Effector memory CD8-positive, alpha-beta T cell (primary cell): ENCODE data around the gene PDZRN3.

Experiments used
- ATAC-seq: fragments of 150-1000 bp; cut with Tn5 transposase; replicated peaks from 2 replicates; pipeline ENCODE4 v1.10.0; 2021; ENCODE audit warnings: mild to moderate bottlenecking, moderate library complexity
- DNase-seq, 3 experiments: peaks; one replicate each; pipeline ENCODE4 v3.0.0; 2021
- H3K27ac Mint-ChIP-seq, 2 donors: one replicate each; pipeline ENCODE4 v1.8.0; 2022; ENCODE audit warnings: mild to moderate bottlenecking in 2 of 2, mixed read lengths in 2 of 2, moderate library complexity in 2 of 2
- H3K27me3 Mint-ChIP-seq, 2 donors: one replicate each; pipeline ENCODE4 v1.8.0; 2022; ENCODE audit warnings: mixed read lengths in 2 of 2
- H3K36me3 Mint-ChIP-seq: one replicate; pipeline ENCODE4 v1.8.0; 2022; ENCODE audit warnings: mild to moderate bottlenecking, moderate library complexity, mixed read lengths; ENCODE audit not compliant: insufficient read depth
- H3K4me1 Mint-ChIP-seq, 2 donors: one replicate each; pipeline ENCODE4 v1.8.0; 2022; ENCODE audit warnings: low read depth in 2 of 2, mixed read lengths in 2 of 2
- H3K4me3 Mint-ChIP-seq, 2 donors: one replicate each; pipeline ENCODE4 v1.8.0; 2022; ENCODE audit warnings: mild to moderate bottlenecking in 2 of 2, mixed read lengths in 2 of 2, moderate library complexity in 2 of 2
- H3K9me3 Mint-ChIP-seq, 2 donors: one replicate each; pipeline ENCODE4 v1.8.0; 2022; ENCODE audit warnings: mixed read lengths in 2 of 2

The PDZRN3 gene

DNA sequence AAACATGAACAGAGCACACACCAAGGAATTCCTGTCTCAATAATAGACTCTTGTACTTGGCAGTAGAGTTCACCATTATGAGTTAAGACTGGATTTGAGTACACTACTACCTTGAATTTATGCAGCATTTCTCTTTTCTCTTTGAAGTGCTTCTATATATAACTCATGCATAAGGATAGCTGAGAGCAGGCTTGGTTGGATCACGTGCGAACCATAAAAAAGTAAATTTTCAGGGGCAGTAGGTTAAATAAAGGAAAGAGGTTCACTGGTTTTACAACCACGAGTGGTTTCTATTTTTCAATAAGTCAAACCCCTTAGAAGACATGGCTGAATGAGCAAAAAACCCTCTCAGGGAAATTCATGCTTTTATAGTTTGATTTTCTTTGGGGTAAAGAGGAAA lies 28.6 kb upstream of the PDZRN3 start:
- no peaks in the 10 kb centered on the region for H3K4me1 Mint-ChIP-seq
- ATAC-seq, result no peak
- no peak overlapping the region for H3K4me3 Mint-ChIP-seq
- no peak overlapping the region for H3K27ac Mint-ChIP-seq
- DNase-seq, result no peak
- H3K9me3 Mint-ChIP-seq, result peaks cover 0 to 4% of the 10 kb centered on the region in 2 donors
- H3K27me3 Mint-ChIP-seq, result no peaks in the 10 kb centered on the region
- no peaks in the 10 kb centered on the region for H3K36me3 Mint-ChIP-seq

DNA sequence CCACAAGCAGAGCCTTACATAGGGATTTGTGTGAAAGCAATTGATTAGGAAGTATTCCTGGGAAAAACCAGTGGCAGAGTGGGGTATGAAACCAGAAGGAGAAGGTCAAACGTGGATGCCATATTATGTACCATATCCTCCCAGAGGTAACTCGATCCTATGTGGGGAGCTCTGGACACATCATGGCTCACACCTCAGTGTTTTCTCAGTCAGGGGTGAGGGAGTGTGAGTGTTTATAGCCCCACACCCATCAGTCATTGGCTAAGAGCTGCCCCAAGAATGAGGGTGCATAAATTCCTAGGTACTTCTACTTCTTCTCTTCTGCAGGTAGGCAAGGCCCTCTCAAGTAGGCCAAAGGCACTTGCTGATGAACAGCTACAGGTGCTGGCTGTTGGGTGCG lies 28.2 kb upstream of the PDZRN3 start:
- Mint-ChIP-seq H3K9me3 (peaks cover 0 to 4% of the 10 kb centered on the region in 2 donors), H3K36me3 (no peaks in the 10 kb centered on the region), H3K27me3 (no peaks in the 10 kb centered on the region), H3K4me1 (no peaks in the 10 kb centered on the region), H3K4me3 (no peak overlapping the region), H3K27ac (no peak overlapping the region)
- DNase-seq (no peak), ATAC-seq (no peak)

DNA sequence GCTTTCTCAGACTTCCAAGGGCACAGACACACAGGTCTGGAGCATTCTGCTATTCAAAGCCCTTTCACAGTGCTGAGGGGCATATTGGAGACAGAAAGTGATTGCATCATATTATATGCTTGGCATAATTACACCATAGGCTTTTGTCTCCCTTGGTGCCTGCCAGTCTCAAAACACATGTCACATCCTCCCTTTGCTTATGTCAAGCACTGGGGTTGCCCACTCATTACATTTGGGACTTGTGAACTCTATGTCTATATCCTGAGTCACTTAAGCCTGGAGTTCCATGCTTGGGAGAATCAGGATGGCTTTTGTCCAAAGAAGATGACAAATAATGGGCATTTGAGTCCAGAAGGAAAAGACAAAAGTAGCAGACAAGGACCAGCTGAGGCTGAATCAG lies 12.3 kb upstream of the PDZRN3 start:
- Mint-ChIP-seq H3K4me1 (no peaks in the 10 kb centered on the region), H3K27ac (no peak overlapping the region), H3K36me3 (no peaks in the 10 kb centered on the region), H3K4me3 (no peak overlapping the region), H3K27me3 (no peaks in the 10 kb centered on the region), H3K9me3 (peaks cover 0 to 2% of the 10 kb centered on the region in 2 donors)
- no peak for ATAC-seq
- DNase-seq, result no peak

DNA sequence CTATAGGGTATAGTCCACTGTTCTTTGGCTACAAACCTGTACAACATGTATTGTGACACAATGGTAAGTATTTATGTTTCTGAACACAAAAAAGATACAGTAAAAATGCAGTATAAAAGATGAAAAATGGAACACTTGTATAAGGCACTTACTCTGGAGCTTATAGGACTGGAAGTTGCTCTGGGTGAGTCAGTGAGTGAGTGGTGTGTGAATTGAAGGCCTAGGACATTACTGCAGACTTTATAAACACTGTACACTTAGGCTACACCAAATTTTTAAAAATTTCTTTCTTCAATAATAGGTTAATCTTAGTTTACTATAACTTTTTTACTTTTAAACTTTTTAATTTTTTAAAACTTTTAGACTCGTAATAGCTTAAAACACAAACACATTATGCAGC lies 10.5 kb upstream of the PDZRN3 start:
- ATAC-seq (no peak), DNase-seq (no peak)
- Mint-ChIP-seq H3K36me3 (no peaks in the 10 kb centered on the region), H3K27ac (no peak overlapping the region), H3K9me3 (no peaks in the 10 kb centered on the region), H3K4me1 (no peaks in the 10 kb centered on the region), H3K27me3 (no peaks in the 10 kb centered on the region), H3K4me3 (no peak overlapping the region)

DNA sequence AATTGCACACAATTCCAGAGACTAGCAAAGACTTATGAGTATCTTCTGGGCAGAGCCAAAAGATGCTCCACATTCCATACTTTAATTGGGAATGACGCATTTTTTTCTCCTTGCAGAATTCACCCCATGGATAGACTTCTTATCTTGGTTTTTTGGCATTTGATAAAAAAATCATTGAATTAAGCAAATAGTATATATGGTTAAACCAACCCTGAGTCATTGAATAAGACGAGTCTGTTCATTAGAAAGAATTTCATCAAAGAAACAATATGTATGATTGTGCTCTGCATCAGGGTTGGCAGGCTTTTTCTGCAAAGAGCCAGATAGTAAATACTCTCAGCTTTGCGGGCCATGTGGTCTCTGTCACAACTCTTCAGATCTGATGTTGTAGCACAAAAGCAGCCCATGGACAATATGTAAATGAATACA lies 9.2 kb upstream of the PDZRN3 start:
- Mint-ChIP-seq H3K36me3 (no peaks in the 10 kb centered on the region), H3K27me3 (no peaks in the 10 kb centered on the region), H3K4me3 (no peak overlapping the region), H3K27ac (no peak overlapping the region), H3K4me1 (no peaks in the 10 kb centered on the region), H3K9me3 (peaks cover 0 to 1% of the 10 kb centered on the region in 2 donors)
- ATAC-seq (no peak), DNase-seq (no peak)

DNA sequence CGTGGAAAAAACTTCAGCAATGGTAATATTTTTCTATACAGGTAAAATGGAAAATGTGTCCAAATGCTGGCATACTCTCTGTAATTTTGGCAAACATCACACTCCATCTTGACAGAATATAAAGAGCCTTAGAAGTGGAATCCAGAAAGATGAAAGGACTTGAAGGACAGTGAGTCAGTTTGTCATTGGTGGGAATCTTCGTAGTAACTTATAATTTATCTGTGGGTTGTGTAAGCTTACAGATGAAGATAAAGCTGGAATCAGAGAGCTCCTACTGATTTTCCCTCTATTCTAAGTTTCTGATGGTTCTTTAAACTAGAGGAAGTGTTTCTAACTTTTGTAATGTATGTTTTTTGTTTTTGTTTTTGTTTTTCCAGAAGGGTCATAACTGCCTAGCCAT lies 8.7 kb upstream of the PDZRN3 start:
- no peaks in the 10 kb centered on the region for H3K4me1 Mint-ChIP-seq
- no peak overlapping the region for H3K27ac Mint-ChIP-seq
- no peak overlapping the region for H3K4me3 Mint-ChIP-seq
- peaks cover 0 to 1% of the 10 kb centered on the region in 2 donors for H3K9me3 Mint-ChIP-seq
- H3K27me3 Mint-ChIP-seq, result no peaks in the 10 kb centered on the region
- ATAC-seq (no peak), DNase-seq (no peak)
- no peaks in the 10 kb centered on the region for H3K36me3 Mint-ChIP-seq

DNA sequence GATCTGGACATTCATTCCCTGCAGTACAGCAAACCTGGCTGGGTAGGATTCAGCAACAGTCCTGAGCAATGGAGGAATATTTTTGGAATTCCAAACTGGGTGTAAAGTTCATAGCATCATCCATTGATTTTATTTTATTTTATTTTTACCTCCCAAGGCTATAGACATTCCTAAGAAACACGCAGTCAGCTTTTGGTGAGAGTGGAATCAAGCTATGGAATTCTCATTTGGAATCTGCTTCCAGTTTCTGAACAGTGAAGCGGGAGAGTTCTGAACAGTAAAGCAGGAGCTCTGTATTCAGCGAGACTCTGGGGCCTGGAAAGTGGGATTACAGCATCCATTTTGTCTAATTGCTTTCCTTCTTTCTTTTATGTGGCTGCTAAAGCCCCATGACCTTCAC lies 1.4 kb upstream of the PDZRN3 start:
- Mint-ChIP-seq H3K4me1 (no peaks in the 10 kb centered on the region), H3K36me3 (no peaks in the 10 kb centered on the region), H3K9me3 (peaks cover 0 to 1% of the 10 kb centered on the region in 2 donors), H3K27me3 (no peaks in the 10 kb centered on the region), H3K4me3 (no peak overlapping the region), H3K27ac (no peak overlapping the region)
- no peak for ATAC-seq
- DNase-seq, result no peak

DNA sequence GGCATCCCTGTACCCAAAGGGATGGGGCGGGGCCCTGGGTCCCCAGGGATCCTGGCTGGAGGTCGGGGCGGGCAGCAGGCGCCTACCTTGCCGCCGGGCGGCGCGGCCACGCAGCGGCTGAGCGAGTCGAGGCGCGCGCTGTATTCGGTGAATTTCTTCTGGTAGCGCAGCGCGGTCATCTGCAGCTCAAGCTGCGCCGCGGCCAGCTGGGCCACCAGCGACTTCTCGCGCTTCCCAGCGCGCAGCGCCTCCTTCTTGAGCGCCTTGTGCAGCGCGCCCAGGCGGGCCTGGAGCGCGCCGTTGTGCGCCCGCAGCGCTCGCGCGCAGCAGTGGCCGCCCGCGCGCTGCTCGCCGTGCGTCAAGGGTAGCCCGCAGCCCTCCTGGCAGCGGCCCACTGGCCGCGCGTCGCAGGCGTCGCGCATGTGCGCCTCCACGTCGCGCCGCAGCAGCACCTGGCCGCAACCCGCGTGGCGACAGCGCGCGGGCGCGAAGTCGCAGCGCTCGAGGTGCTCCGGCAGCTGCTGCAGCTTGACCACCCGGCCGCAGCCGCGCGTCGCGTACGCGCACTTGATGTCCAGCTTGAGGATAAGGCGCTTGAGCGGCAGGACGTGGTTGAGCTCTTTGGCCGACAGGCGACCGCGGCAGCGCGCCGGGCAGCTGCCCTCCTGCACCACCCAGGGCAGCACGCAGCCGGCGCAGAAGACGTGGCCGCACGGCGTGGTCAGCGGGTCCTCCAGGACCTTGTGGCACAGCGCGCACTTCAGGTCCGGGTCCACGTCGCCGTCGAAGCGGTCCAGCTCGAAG lies 522 bp downstream of the PDZRN3 start:
- Mint-ChIP-seq H3K4me1 (no peaks in the 10 kb centered on the region), H3K27me3 (no peaks in the 10 kb centered on the region), H3K36me3 (no peaks in the 10 kb centered on the region), H3K9me3 (peaks cover 0 to 4% of the 10 kb centered on the region in 2 donors), H3K4me3 (no peak overlapping the region), H3K27ac (no peak overlapping the region)
- no peak for DNase-seq
- ATAC-seq, result no peak

DNA sequence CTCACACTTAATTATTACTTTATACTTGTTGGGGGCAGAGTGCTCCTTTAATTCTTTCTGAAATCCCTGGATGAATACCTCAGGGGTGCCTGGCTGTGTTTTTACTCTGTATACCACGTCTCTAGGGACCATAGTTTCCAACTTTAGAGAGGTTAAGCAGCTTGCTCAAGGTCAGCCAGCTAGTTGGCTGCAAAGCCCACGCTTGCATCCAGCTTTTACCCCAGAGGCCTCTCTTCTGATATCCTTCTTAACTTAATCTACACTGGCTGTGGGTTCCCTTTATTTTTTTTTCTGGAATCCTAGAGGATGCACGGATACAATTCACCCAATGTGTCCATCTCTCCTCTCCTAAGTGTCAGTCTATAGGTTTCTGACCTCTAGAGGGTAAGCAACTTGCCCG lies 1.4 kb downstream of the PDZRN3 start:
- Mint-ChIP-seq H3K36me3 (no peaks in the 10 kb centered on the region), H3K27ac (no peak overlapping the region), H3K27me3 (no peaks in the 10 kb centered on the region), H3K9me3 (peaks cover 0 to 3% of the 10 kb centered on the region in 2 donors), H3K4me1 (no peaks in the 10 kb centered on the region), H3K4me3 (no peak overlapping the region)
- ATAC-seq, result no peak
- DNase-seq, result no peak

DNA sequence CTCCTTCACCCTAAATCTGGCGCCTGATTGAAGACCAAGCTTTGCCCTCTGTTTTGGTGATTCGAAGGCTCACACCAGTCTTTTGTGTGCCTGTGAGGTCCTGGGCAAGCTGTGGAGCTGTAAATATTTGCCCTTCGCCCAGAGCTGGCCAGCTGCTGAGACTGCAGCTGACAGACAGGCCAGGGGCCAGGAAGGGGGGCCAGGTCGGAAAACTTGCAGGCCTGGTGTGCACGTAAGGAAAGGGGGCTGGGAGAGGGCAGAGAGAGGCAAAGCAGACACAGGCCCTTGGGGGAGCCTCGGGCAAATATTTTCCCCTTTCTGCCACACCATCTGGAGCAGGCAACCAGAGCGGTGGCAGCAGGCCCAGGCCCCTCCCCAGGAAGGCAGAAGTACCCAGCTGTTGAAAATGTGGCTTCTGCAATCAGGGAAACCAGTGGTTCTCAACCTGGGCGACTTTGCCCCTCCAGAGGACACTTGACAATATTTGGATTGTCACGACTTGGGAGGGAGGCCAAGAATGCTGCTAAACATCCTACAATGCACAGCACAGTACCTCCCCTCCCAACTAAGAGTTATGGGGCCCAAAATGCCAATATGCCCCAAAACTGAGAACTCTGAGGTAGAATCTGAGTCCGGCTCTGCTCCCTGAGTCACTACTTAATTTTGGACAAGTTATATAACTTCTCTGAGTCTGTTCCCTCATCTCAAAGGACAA lies 2.5 kb downstream of the PDZRN3 start:
- Mint-ChIP-seq H3K4me1 (no peaks in the 10 kb centered on the region), H3K27ac (no peak overlapping the region), H3K9me3 (peaks cover 0 to 3% of the 10 kb centered on the region in 2 donors), H3K36me3 (no peaks in the 10 kb centered on the region), H3K4me3 (no peak overlapping the region), H3K27me3 (no peaks in the 10 kb centered on the region)
- ATAC-seq (no peak), DNase-seq (no peak)

DNA sequence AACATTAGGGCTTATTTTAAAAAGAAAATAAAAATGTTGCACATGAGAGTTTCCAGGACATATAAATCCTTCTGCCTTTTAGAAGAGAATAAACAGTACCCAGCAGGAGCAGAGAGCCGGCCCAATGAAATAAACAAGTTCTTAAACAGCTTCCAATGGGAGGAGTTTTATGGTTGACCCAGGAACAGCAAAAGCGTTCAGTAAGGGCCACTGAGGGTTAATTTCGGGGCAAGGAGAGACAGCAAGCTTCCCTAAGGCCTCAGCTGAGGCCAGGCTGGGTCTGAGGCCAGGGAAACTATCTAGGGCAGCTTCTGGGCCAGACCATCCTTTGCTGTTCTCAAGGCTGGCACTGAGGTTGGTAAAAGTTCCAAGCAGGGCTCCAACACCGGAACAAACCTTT lies 3.4 kb downstream of the PDZRN3 start:
- no peaks in the 10 kb centered on the region for H3K27me3 Mint-ChIP-seq
- H3K9me3 Mint-ChIP-seq, result peaks cover 0 to 3% of the 10 kb centered on the region in 2 donors
- DNase-seq (no peak), ATAC-seq (no peak)
- no peaks in the 10 kb centered on the region for H3K36me3 Mint-ChIP-seq
- no peak overlapping the region for H3K27ac Mint-ChIP-seq
- H3K4me1 Mint-ChIP-seq, result no peaks in the 10 kb centered on the region
- no peak overlapping the region for H3K4me3 Mint-ChIP-seq

DNA sequence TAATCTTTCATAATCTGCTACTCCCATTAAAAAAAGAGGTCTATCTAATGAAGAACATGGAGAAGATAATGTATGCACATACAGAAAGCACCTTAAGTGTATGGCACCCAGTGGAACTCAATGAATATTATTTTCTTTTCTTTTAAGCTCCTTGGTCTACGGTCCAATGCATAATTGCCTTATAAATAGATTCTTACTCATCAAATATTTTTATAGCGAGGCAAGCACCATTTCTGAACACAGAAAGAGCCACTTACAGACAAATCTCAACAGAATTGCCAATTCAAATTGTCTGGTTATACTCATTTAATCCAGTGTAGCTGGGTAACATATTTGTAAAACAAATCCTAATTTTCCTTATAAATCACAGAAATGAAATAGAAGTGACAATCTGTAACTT lies 6.3 kb downstream of the PDZRN3 start:
- no peak overlapping the region for H3K27ac Mint-ChIP-seq
- H3K27me3 Mint-ChIP-seq, result no peaks in the 10 kb centered on the region
- ATAC-seq, result no peak
- no peaks in the 10 kb centered on the region for H3K4me1 Mint-ChIP-seq
- H3K4me3 Mint-ChIP-seq, result no peak overlapping the region
- no peak for DNase-seq
- peaks cover 0 to 3% of the 10 kb centered on the region in 2 donors for H3K9me3 Mint-ChIP-seq
- no peaks in the 10 kb centered on the region for H3K36me3 Mint-ChIP-seq

DNA sequence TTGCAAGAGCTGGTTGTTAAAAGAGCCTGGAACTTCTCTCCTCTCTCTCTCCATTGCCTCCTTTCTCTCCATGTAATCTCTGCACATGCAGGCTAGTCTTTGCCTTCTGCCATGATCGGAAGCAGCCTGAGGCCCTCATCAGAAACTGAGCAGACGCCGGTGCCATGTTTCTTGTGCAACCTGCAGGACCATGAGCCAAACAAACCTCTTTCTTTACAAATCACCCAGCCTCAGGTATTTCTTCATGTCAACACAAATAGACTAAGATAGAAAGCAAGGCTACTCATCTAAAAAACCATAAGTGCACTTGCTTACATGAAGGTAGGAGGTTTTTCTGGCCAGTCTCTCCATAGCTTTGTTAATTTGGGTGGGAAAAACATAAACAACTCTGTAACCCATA lies 8.7 kb downstream of the PDZRN3 start:
- H3K27ac Mint-ChIP-seq, result no peak overlapping the region
- no peaks in the 10 kb centered on the region for H3K36me3 Mint-ChIP-seq

DNA sequence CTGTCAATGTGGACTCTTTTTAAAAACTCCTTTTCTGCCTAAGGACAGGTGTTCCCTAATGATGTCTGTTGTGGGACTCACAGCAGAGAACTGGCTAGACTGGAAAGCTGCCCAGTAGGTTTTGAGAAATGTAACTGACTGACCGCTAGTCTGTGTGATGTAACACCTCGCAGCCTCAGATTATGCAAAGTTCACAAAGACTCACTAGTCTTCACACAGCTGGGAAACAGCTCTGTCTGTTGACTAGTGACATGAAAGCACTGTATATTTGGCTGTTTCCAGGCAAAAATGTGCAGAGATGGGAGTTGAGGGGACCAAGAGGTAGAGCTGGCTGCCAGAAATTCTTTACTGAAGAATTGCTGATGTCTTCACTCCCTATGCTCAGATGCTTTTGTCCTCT lies 10.3 kb downstream of the PDZRN3 start:
- Mint-ChIP-seq H3K36me3 (no peaks in the 10 kb centered on the region), H3K27me3 (no peaks in the 10 kb centered on the region), H3K4me3 (no peak overlapping the region), H3K4me1 (no peaks in the 10 kb centered on the region), H3K27ac (no peak overlapping the region), H3K9me3 (peaks cover 0 to 3% of the 10 kb centered on the region in 2 donors)
- no peak for ATAC-seq
- DNase-seq, result no peak

More for the DNA sequence above, 8.7 kb downstream of the PDZRN3 start:
- Mint-ChIP-seq H3K9me3 (peaks cover 0 to 4% of the 10 kb centered on the region in 2 donors), H3K4me1 (no peaks in the 10 kb centered on the region), H3K27me3 (no peaks in the 10 kb centered on the region), H3K4me3 (no peak overlapping the region)
- DNase-seq (no peak), ATAC-seq (no peak)
